Measurements from ENCODE around the gene PYGB.

DNA sequence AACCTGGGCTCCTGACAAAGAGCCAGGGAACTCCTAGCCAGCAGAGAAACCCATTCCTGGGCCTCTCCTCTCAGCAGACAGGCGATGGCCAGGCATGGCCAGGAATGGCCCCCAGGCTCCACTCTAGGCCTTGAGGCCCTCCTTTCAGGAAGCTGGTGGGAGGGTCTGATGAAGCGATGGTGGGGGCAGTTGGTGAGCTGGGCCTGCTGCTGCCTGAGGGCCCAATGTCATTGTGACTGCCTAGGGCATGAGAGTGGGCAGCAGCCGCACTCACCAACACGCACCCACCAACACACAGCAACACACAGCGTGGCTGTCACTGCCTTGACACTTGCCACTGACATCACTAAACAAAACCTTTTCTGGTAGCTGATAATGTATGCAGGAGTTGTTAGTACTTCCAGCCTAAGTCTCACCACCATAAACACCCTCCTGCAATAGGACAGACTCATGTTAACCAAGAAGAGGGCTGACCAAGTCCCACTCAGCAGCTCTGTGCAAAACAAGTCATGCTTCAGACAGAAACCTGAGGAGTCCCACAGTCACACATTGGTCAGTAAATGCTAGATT lies 73.5 kb downstream of the PYGB start:
- TF ChIP-seq, protein P1, sequence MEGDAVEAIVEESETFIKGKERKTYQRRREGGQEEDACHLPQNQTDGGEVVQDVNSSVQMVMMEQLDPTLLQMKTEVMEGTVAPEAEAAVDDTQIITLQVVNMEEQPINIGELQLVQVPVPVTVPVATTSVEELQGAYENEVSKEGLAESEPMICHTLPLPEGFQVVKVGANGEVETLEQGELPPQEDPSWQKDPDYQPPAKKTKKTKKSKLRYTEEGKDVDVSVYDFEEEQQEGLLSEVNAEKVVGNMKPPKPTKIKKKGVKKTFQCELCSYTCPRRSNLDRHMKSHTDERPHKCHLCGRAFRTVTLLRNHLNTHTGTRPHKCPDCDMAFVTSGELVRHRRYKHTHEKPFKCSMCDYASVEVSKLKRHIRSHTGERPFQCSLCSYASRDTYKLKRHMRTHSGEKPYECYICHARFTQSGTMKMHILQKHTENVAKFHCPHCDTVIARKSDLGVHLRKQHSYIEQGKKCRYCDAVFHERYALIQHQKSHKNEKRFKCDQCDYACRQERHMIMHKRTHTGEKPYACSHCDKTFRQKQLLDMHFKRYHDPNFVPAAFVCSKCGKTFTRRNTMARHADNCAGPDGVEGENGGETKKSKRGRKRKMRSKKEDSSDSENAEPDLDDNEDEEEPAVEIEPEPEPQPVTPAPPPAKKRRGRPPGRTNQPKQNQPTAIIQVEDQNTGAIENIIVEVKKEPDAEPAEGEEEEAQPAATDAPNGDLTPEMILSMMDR (IDR thresholded peaks at IDR 0.05), result no peak
- TF ChIP-seq POLR2A (IDR thresholded peaks at IDR 0.05), result no peak
- no peak for TF ChIP-seq EP300 (IDR thresholded peaks at IDR 0.05)

Measured in tibial nerve (tissue), 4 donors.